HG02588 (cell line): ENCODE measurements around the gene TMEM138.

Source experiments
- ATAC-seq: cut with Tn5 transposase; IDR thresholded peaks from one replicate; pipeline ENCODE4 v1.9.1; 2021; ENCODE audit warnings: mild to moderate bottlenecking, moderate library complexity; ENCODE audit not compliant: unreplicated experiment

TMEM138 gene

DNA sequence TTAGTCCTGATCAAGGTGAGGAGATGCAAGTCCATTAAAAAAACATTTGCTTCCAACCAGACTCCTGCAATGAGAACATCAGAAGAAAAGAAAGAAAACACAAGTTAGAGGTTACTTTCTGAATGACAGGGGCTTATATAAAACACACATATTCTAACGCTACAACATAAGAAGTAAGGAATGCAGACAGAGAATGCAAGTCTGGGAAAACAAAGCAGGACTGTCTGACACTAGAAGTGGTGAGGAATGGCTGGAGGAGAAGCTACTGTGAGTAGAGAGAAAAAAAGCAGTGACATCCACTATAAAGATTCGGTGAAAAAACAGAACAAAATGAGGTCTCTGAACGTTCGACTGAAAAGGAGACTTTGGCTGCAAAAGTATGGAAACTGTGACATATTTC, 42.5 kb downstream of the TMEM138 start:
- ATAC-seq = no peak

DNA sequence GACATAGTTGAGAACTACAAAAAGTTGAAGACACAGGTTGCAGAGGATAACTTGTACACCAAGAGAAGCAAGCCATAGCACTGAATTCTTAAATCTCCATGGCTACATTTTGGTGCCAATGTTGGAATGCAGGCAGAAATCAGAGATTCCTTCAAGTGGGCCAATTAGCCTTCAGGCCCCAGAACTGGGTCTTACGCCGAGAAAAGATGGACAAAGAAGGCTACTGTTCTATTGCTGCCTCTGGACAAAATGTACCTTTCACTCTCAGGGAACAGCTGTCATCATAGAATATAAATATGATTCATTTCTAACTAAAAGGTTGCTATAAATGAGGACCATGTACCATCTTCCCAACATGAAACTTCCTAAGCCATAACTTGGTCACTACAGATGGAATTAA, 43.9 kb downstream of the TMEM138 start:
- no peak for ATAC-seq

DNA sequence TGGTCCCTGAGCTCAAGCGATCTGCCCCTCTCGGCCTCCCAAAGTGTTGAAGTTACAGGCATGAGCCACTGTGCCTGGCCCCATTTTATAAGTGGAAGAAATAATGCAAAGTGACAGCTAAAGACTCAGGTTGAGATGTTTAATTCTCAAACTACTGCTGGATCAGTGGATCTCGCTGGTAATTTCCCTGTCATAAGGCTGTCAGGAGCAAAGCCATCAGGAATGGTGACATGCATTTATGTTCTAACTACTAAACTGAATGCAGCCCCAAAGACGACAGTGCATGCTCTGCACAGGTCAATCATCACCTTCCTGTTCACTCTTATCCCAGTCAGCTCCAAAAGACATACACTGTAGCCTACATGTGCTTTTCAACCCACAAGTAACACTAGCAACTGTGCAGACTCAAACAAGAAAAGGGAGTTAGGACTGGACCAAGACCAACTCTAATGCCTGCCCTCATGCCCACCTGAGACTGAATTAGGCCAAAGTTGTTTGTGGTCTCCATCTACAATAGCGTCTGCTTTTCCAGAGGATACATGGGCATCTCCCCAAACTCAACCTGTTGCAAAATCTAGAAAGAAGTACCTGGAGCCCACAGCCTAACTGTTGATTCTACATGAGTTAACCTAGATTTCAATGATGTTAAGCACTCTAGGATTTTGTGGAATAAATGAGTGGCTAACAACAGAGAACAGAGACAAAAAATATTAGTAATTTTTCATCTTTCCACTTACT, 45.0 kb downstream of the TMEM138 start:
- ATAC-seq = no peak

DNA sequence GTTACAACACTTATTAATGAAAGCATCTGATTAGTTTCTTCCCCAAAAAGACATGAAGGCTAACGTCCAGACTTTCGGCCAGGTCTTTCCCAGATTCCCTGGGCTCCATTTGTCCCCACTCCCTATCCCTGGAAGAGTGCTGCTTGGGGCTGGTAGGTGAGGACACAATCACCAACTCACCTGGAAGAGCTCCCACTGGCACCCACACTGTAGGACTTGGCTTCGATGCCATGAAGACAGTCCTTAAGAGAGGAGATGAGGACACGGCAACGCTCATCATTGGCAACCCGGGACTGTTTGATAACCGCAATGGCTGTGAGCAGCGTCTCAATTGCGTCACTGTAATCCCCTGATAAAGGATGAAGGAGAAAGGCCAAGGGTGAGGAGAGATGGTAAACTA, 49.4 kb downstream of the TMEM138 start:
- ATAC-seq = no peak

DNA sequence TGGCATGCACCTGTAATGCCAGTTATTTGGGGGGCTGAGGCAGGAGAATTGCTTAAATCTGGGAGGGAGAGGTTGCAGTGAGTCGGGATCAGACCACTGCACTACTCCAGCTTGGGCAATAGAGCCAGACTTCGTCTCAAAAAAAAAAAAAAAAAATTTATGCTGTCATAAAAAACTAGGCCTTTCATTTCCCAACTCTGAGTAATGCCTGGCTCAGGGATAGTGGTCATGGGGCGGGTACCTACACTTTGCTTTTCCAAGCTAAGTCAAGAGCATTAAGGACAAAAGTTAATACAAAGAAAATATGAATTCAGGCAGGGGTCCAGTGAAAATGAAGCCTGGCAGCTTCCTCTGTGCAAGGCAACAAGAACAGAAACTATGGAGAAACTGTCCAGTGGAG, 51.3 kb downstream of the TMEM138 start:
- ATAC-seq = no peak

DNA sequence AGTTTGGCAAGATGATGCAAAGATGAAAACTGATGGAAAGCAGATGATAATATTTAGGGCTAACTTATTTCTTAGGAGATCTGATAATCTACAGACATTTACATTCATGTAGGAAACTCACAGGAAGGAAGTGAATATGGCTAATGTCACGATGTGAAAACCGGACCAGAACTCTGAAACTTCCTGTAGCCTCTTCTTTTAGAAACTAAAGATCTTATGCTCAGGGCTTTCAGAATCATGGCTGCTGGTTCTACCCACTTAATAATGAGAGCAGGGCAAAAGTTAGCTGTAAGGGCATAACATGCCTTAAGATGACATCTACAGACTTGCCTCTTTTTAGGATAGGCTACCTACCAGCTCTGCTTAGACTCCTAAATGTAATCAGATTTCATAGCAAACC, 52.4 kb downstream of the TMEM138 start:
- no peak for ATAC-seq

DNA sequence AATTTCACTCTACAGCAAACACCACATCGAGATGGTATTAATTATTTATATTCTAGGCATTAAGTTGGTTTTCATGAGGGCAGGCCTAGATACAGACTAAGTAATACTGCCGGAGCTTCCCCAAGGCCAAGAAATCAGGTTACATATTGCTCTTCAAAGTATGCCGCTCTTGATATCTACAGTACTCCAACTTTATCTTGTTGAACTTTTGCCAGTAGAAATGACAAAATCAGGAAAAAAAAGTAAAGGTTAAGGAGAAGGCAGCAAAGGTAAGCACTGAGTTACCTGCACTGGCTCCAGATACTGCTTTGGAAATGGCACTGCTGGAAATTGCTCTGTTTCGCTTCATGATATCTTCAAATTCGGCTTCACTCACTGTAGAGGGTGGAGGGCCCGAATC, 53.2 kb downstream of the TMEM138 start:
- ATAC-seq = no peak

DNA sequence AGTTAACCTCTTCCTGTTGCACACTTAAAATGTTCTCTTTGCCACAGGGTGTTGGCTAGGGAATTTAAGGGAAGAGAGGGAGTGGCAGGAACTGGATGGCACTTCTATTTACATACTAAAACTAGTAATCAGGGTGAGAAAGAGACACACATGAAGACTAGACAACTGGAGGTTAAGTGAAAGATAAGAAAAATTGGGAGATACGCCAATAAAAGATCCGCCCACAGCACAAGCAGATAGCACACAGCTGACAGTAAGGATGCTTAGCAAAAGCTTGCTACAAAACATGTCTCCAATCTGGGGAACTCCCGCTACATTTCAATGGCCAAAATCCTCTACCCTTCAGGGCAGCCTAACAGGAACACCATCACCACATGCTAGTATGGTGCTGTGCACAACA, 54.8 kb downstream of the TMEM138 start:
- ATAC-seq = no peak

DNA sequence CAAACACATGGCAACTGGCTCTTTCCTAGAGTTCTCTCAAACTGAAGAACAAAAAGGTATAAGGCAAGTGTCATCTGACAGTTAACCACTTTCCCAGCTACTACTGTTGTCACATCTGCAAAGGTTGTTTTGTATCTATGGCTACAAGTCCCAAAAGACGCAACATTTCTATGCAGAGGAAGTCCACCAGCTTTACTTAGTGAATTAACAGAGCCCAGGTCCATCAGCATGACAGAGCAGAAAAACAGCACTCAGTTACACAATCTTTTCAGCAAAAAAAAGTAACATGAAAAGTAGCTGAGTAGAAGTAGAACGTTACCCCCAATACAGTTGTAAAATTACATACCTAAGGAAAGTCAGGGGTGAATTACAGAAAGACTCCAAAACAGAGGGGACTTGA, 55.5 kb downstream of the TMEM138 start:
- no peak for ATAC-seq

DNA sequence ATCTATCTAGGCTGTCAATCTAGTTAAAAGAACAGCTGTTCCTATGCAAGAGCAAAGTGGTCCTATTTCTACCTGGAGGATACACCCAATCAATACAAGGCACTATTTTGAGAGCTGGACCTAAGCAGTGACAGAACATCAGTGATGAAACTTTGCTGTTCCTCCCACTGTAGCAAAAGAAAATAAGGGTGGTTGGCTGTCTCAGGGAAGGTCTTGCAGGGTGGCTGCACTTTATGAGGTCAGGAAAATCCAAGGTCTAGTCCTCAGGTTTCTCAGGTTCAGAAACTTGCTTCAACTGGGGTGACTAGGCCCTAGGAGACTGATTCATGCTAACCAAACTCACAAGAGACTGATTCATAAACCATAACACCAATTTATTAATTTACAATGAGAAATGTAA, 56.0 kb downstream of the TMEM138 start:
- ATAC-seq = no peak
